ENCODE data around the gene SHOC2.

DNA sequence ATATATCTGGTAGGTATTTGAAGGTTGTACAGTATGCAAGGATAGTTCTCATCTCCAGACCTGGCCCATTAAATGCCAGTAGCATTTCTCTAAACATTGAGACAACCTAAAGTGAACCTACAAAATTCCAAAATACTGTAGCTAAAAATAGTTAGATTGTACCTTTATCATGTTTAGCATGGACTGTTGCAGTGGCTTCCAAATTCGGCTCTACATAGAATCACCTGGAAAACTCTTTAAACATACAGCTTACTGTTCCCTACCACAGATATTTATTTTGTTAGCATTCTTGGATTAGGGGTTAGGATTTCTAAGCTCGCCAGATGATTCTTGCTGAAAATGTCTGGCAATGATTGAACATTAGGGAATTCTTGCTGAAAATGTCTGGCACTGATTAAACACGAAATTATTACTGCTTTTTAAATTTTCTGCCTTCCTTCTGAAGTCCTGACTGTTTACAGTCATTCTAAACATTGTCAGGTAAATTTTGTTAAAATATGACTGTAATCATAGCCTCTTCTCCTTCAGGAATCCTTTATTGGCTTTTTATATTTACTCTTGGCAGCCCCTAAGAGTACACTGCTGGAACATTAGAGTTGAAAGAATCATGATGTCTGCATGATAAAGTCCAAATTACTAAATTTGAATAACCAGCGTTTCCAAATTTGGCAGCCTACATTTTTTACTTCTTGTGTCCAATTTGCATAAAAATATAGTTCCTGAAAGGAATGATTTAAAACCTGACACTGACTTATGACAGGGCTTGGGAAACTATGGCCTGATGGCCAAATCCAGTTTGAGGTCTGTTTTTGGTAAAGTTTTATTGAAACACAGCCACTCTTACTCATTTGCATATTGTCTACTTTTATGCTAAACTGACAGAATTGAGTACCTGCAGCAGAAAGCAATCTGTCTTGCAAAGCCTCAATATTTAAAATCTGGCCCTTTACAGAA lies 40.3 kb downstream of the SHOC2 start:
- TF ChIP-seq, protein P1, sequence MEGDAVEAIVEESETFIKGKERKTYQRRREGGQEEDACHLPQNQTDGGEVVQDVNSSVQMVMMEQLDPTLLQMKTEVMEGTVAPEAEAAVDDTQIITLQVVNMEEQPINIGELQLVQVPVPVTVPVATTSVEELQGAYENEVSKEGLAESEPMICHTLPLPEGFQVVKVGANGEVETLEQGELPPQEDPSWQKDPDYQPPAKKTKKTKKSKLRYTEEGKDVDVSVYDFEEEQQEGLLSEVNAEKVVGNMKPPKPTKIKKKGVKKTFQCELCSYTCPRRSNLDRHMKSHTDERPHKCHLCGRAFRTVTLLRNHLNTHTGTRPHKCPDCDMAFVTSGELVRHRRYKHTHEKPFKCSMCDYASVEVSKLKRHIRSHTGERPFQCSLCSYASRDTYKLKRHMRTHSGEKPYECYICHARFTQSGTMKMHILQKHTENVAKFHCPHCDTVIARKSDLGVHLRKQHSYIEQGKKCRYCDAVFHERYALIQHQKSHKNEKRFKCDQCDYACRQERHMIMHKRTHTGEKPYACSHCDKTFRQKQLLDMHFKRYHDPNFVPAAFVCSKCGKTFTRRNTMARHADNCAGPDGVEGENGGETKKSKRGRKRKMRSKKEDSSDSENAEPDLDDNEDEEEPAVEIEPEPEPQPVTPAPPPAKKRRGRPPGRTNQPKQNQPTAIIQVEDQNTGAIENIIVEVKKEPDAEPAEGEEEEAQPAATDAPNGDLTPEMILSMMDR (IDR thresholded peaks at IDR 0.05; ENCODE audit: poor library complexity, severe bottlenecking): no peak
- TF ChIP-seq TAF1 (IDR thresholded peaks at IDR 0.05; ENCODE audit: low read depth): no peak
- TF ChIP-seq, protein P2, sequence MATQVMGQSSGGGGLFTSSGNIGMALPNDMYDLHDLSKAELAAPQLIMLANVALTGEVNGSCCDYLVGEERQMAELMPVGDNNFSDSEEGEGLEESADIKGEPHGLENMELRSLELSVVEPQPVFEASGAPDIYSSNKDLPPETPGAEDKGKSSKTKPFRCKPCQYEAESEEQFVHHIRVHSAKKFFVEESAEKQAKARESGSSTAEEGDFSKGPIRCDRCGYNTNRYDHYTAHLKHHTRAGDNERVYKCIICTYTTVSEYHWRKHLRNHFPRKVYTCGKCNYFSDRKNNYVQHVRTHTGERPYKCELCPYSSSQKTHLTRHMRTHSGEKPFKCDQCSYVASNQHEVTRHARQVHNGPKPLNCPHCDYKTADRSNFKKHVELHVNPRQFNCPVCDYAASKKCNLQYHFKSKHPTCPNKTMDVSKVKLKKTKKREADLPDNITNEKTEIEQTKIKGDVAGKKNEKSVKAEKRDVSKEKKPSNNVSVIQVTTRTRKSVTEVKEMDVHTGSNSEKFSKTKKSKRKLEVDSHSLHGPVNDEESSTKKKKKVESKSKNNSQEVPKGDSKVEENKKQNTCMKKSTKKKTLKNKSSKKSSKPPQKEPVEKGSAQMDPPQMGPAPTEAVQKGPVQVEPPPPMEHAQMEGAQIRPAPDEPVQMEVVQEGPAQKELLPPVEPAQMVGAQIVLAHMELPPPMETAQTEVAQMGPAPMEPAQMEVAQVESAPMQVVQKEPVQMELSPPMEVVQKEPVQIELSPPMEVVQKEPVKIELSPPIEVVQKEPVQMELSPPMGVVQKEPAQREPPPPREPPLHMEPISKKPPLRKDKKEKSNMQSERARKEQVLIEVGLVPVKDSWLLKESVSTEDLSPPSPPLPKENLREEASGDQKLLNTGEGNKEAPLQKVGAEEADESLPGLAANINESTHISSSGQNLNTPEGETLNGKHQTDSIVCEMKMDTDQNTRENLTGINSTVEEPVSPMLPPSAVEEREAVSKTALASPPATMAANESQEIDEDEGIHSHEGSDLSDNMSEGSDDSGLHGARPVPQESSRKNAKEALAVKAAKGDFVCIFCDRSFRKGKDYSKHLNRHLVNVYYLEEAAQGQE (IDR thresholded peaks at IDR 0.05; ENCODE audit: borderline replicate concordance): no peak
- no peak for TF ChIP-seq POLR2AphosphoS5 (IDR thresholded peaks at IDR 0.05)
